Activated CD4-positive, alpha-beta T cell treated with anti-CD3 and anti-CD28 coated beads, Interleukin-2, amount 50 U/mL, for 16 hours (primary cell): ENCODE measurements around the gene PAFAH2.
A peak's percentile ranks its signal among the peaks of the same experiment; 100 is the strongest.
"Not testable (repeated sequence)": the region's sequence is repeated elsewhere in the genome, so short reads cannot be mapped to it uniquely, and the experiment has no call there.

Experiments used
- DNase-seq: peaks from one replicate; pipeline ENCODE4 v3.0.0-alpha.2; 2020

Gene PAFAH2

GRCh38 chr1:25978403-25978802, 19.5 kb downstream of the PAFAH2 start:
- DNase-seq = no peak

GRCh38 chr1:25977801-25978200, 20.1 kb downstream of the PAFAH2 start:
- DNase-seq = no peak

- DNase-seq = no peak
These were observed 24.1 kb downstream of the PAFAH2 start for GRCh38 chr1:25973610-25974321.

- no peak for DNase-seq
These were observed 26.1 kb downstream of the PAFAH2 start for GRCh38 chr1:25971811-25972180.

GRCh38 chr1:25971066-25971810, 26.6 kb downstream of the PAFAH2 start:
- peak; percentile 24 for DNase-seq

- no peak for DNase-seq
These were observed 30.6 kb downstream of the PAFAH2 start for GRCh38 chr1:25967308-25967707.

- no peak for DNase-seq
These were observed 38.3 kb downstream of the PAFAH2 start for GRCh38 chr1:25959611-25960010.

GRCh38 chr1:25958465-25958864, 39.4 kb downstream of the PAFAH2 start:
- no peak for DNase-seq

- DNase-seq = no peak
These were observed 42.3 kb downstream of the PAFAH2 start for GRCh38 chr1:25955553-25955952.

- no peak for DNase-seq
These were observed 43.5 kb downstream of the PAFAH2 start for GRCh38 chr1:25954282-25954938.

- no peak for DNase-seq
These were observed 44.9 kb downstream of the PAFAH2 start for GRCh38 chr1:25952841-25953401.

GRCh38 chr1:25948641-25949040, 49.2 kb downstream of the PAFAH2 start:
- DNase-seq = no peak

GRCh38 chr1:25947027-25947426, 50.8 kb downstream of the PAFAH2 start:
- no peak for DNase-seq

- no peak for DNase-seq
These were observed 52.1 kb downstream of the PAFAH2 start for GRCh38 chr1:25945761-25946160.

- no peak for DNase-seq
These were observed 52.9 kb downstream of the PAFAH2 start for GRCh38 chr1:25944986-25945385.

GRCh38 chr1:25943511-25943910, 54.4 kb downstream of the PAFAH2 start:
- not testable (repeated sequence) for DNase-seq

GRCh38 chr1:25936947-25937346, 60.9 kb downstream of the PAFAH2 start:
- no peak for DNase-seq

- no peak for DNase-seq
These were observed 64.1 kb downstream of the PAFAH2 start for GRCh38 chr1:25933479-25934365.

GRCh38 chr1:25932811-25933400, 65.0 kb downstream of the PAFAH2 start:
- DNase-seq = not testable (repeated sequence)

- DNase-seq = no peak
These were observed 65.5 kb downstream of the PAFAH2 start for GRCh38 chr1:25932321-25932720.

GRCh38 chr1:25929016-25929415, 68.8 kb downstream of the PAFAH2 start:
- DNase-seq = no peak
